Peyer's patch (tissue), 4 donors: ENCODE measurements around the gene ALB. TPM values are rescaled to one million over a fixed set of nuclear protein-coding genes. Genes with fewer than 3 reads are reported as not detected.

Experiments
- DNase-seq, 3 donors: peaks; one replicate each; pipeline ENCODE4 v3.0.0-alpha.2; 2017 to 2019
- H3K27ac ChIP-seq, 4 donors: fragments of 200-600 bp; sonication (generic); one replicate each; pipeline ENCODE4 v1.5.1; 2016 to 2019
- H3K27me3 ChIP-seq, 2 donors: fragments of 200-600 bp; sonication (generic); one replicate each; pipeline ENCODE4 v1.5.1; 2019
- H3K36me3 ChIP-seq, 3 donors: fragments of 200-600 bp; sonication (generic); one replicate each; pipeline ENCODE4 v1.5.1; 2016 to 2019
- H3K4me1 ChIP-seq, 4 donors: fragments of 200-600 bp; sonication (generic); one replicate each; pipeline ENCODE4 v1.5.1; 2016 to 2019
- H3K4me3 ChIP-seq, 4 donors: fragments of 200-600 bp; sonication (generic); 1 replicate in 3 of 4; 2 replicates in 1 of 4; pipeline ENCODE4 v1.5.1; 2016 to 2019; ENCODE audit warnings: mild to moderate bottlenecking in 1 of 4
- H3K9me3 ChIP-seq, 4 donors: fragments of 200-600 bp; sonication (generic); one replicate each; pipeline ENCODE4 v1.5.1; 2016 to 2019; ENCODE audit warnings: mild to moderate bottlenecking in 1 of 4
- POLR2A ChIP-seq, 2 donors: fragments of 450-650 bp; IDR thresholded peaks; one replicate each; pipeline ENCODE4 v1.5.1; 2017; ENCODE audit warnings: antibody characterized with exemption in 2 of 2, mild to moderate bottlenecking in 2 of 2, moderate library complexity in 2 of 2
- total RNA-seq, 4 donors: library from RNA; depleted of rRNA; stranded (reverse); fragments of >200 nt; gene quantifications; one replicate each; pipeline ENCODE4 v1.1.0, GENCODE V29; 2016
- TF ChIP-seq, protein P1 (sequence below), 6 experiments: fragments of 450-650 bp in 4 of 6; fragments of 200-600 bp in 2 of 6; sonication (generic) in 1 of 6; IDR thresholded peaks; one replicate each; pipeline ENCODE4 v1.5.1; 2017 to 2019; ENCODE audit warnings: antibody characterized with exemption in 6 of 6, mild to moderate bottlenecking in 3 of 6, moderate library complexity in 1 of 6

ALB gene
- total RNA-seq, 4 donors from 2014 or later = 0.66 to 2.5 TPM; not detected in 2

- H3K4me1 ChIP-seq = no peaks in the 10 kb centered on the region
- TF ChIP-seq, protein P1, sequence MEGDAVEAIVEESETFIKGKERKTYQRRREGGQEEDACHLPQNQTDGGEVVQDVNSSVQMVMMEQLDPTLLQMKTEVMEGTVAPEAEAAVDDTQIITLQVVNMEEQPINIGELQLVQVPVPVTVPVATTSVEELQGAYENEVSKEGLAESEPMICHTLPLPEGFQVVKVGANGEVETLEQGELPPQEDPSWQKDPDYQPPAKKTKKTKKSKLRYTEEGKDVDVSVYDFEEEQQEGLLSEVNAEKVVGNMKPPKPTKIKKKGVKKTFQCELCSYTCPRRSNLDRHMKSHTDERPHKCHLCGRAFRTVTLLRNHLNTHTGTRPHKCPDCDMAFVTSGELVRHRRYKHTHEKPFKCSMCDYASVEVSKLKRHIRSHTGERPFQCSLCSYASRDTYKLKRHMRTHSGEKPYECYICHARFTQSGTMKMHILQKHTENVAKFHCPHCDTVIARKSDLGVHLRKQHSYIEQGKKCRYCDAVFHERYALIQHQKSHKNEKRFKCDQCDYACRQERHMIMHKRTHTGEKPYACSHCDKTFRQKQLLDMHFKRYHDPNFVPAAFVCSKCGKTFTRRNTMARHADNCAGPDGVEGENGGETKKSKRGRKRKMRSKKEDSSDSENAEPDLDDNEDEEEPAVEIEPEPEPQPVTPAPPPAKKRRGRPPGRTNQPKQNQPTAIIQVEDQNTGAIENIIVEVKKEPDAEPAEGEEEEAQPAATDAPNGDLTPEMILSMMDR (IDR thresholded peaks at IDR 0.05) = no peak
- no peak for TF ChIP-seq POLR2A (IDR thresholded peaks at IDR 0.05)
- H3K4me3 ChIP-seq = no peak overlapping the region
- no peak overlapping the region for H3K27ac ChIP-seq
- H3K27me3 ChIP-seq = no peaks in the 10 kb centered on the region
- H3K36me3 ChIP-seq = no peaks in the 10 kb centered on the region
- no peak for DNase-seq
- H3K9me3 ChIP-seq = no peaks in the 10 kb centered on the region
Observed at GRCh38 chr4:73460913-73461522, 56.9 kb downstream of the ALB start.

DNA sequence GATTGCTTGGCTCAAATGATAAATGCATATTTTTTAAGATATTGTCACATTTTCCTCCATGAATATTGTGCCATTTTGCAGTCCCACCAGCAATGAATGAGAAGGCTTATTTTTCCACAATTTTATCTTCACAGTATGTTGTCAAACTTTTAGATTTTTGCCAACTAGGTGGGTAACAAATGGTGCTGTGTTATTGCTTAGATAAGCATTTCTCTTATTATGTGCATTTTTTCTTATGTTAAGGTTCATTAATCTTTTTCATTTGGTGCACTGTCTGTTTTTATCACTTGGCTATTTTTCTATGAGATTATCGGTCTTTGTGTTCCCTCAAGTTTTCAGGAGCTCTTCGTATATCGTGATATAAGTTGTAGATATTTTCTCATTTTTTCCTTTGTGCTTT lies 64.1 kb downstream of the ALB start:
- H3K27ac ChIP-seq = no peak overlapping the region
- no peak for DNase-seq

DNA sequence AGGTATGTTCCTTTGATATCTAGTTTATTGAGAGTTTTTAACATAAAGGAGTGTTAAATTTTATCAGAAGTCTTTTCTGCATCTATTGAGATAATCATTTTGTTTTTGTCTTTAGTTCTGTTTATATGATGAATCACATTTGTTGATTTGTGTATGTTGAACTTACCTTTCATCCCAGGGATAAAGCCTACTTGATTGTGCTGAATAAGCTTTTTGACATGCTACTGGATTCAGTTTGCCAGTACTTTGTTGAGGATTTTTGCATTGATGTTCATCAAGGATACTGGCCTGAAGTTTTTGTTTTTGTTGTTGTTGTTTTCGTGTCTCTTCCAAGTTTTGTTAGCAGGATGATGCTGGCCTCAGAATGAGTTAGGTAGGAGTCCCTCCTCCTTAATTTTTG lies 66.6 kb downstream of the ALB start:
- no peak overlapping the region for H3K27ac ChIP-seq
- no peaks in the 10 kb centered on the region for H3K27me3 ChIP-seq
- TF ChIP-seq POLR2A (IDR thresholded peaks at IDR 0.05) = no peak
- TF ChIP-seq, protein P1 (IDR thresholded peaks at IDR 0.05) = no peak
- no peak overlapping the region for H3K4me3 ChIP-seq
- H3K4me1 ChIP-seq = no peaks in the 10 kb centered on the region
- DNase-seq = no peak
- peaks cover 0 to 6% (median 0%) of the 10 kb centered on the region in 4 donors for H3K9me3 ChIP-seq
- no peaks in the 10 kb centered on the region for H3K36me3 ChIP-seq

More for the DNA sequence above, 64.1 kb downstream of the ALB start:
- Histone ChIP-seq H3K4me1 (no peaks in the 10 kb centered on the region), H3K4me3 (no peak overlapping the region), H3K9me3 (no peaks in the 10 kb centered on the region), H3K27me3 (no peaks in the 10 kb centered on the region), H3K36me3 (no peaks in the 10 kb centered on the region)
- TF ChIP-seq POLR2A (IDR thresholded peaks at IDR 0.05) = no peak
- TF ChIP-seq, protein P1 (IDR thresholded peaks at IDR 0.05) = no peak

Other genes starting within 250 kb of the ALB start
- gene ANKRD17, start 145.5 kb upstream of the ALB start, total RNA-seq = 10 to 100 TPM; 61.7 to 92.0 (median 81.0) TPM
- not detected for gene AFP, start 31.9 kb downstream of the ALB start, total RNA-seq
- gene AFM, start 77.5 kb downstream of the ALB start, total RNA-seq = not detected
- 10 to 100 TPM; 37.3 to 48.7 (median 41.6) TPM for gene RASSF6, start 216.1 kb downstream of the ALB start, total RNA-seq